ENCODE measurements around the gene SIDT2. TPM values are rescaled to one million over a fixed set of nuclear protein-coding genes. Genes with fewer than 3 reads are reported as not detected.
A peak's percentile ranks its signal among the peaks of the same experiment; 100 is the strongest.

The SIDT2 gene
- total RNA-seq, 2 experiments from 2014 or later = 18.3 to 37.7 TPM

DNA sequence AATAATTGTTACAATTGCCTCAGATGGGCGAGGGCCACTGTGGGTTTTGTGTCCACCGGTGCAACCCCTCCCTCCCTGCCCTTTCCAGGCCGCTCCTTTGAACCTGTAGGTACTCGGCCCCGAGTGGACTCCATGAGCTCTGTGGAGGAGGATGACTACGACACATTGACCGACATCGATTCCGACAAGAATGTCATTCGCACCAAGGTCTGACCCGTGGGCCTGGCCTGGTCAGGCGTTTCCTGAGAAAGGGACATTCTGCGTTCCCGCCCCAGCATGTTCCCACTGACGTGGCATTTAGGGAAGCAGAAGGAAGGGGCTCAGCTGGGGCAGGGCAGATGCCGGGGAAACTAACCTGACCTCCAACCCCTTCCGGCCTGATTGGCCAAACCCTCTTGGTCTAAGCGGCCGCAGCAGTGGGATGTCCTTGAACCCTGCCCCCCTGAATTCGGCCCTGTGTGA lies 10.1 kb downstream of the SIDT2 start:
- no TSS peak for BruUV-seq (replicated peaks)
- no peak overlapping the region for H3K4me3 ChIP-seq (ENCODE audit: low read depth, low read length, poor library complexity, severe bottlenecking)
- intact Hi-C loops (cut with micrococcal nuclease; ENCODE audit: unreplicated experiment) = no loop called here

DNA sequence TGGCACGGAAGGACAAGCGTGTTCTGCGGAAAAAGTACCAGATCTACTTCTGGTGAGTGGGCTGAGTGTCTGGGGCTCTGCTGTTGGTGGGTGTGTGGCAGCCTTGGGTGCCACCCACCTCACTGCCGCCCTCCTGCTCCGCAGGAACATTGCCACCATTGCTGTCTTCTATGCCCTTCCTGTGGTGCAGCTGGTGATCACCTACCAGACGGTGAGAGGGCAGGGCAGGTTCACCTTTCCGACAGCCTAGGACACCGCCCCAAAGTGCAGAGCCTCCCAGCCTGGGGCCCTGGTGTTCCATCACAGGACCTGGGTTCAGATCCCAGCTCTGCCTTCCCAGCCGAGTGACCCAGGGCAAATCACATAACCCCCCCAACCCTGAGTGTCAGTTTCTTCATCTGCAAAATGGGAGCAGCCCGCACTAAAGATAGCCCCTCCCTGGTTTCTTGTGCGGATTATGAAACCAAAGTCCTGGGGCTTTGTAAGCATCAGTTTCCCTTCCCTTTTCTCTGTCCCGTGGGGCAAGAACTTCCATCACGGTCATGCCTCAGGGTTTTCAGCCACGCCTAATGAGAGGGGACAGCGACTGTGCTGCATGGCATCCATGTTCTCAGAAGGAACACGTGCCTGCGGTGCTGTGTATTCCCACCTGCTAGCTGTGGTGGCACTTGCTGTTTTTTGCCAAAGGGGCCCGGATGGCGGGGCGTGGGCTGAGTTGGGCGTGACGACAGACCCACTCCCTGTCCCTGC lies 10.8 kb downstream of the SIDT2 start:
- Histone ChIP-seq H3K9me3 (ENCODE audit: low read length) (no peaks in the 10 kb centered on the region), H2AFZ (ENCODE audit: low read length) (peak overlapping the region; percentile 54; the same call in 1 of the 2 replicates), H3K36me3 (ENCODE audit: insufficient read depth, low read length) (peaks cover 35% of the 10 kb centered on the region; the same call in 1 of the 2 replicates), H3K9me2 (ENCODE audit: insufficient read depth, low read length) (no peaks in the 10 kb centered on the region), H3K79me2 (ENCODE audit: insufficient read depth, low read depth, low read length) (no peaks in the 10 kb centered on the region), H3K4me3 (ENCODE audit: low read depth, low read length, poor library complexity, severe bottlenecking) (peak overlapping the region; percentile 7), H4K20me1 (ENCODE audit: insufficient read depth, low read length) (no peaks in the 10 kb centered on the region), H3K4me2 (ENCODE audit: low read length) (peak overlapping the region; percentile 56), H3K27ac (ENCODE audit: low read depth, low read length, poor library complexity, severe bottlenecking) (peak overlapping the region; percentile 44), H3K4me1 (ENCODE audit: insufficient read depth, low read length, poor library complexity, severe bottlenecking) (peaks cover 37% of the 10 kb centered on the region)
- POLR2A ChIA-PET = no interaction called here
- no TSS peak for BruUV-seq (replicated peaks)
- TF ChIP-seq, protein P1, sequence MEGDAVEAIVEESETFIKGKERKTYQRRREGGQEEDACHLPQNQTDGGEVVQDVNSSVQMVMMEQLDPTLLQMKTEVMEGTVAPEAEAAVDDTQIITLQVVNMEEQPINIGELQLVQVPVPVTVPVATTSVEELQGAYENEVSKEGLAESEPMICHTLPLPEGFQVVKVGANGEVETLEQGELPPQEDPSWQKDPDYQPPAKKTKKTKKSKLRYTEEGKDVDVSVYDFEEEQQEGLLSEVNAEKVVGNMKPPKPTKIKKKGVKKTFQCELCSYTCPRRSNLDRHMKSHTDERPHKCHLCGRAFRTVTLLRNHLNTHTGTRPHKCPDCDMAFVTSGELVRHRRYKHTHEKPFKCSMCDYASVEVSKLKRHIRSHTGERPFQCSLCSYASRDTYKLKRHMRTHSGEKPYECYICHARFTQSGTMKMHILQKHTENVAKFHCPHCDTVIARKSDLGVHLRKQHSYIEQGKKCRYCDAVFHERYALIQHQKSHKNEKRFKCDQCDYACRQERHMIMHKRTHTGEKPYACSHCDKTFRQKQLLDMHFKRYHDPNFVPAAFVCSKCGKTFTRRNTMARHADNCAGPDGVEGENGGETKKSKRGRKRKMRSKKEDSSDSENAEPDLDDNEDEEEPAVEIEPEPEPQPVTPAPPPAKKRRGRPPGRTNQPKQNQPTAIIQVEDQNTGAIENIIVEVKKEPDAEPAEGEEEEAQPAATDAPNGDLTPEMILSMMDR (conservative IDR thresholded peaks at IDR 0.05; ENCODE audit: low read length) = no peak
- no peak for TF ChIP-seq EZH2phosphoT487 (IDR thresholded peaks at IDR 0.05; ENCODE audit: borderline replicate concordance, low read depth, low read length)
- intact Hi-C loops (cut with micrococcal nuclease; ENCODE audit: unreplicated experiment) = no loop called here
- DNase-seq (ENCODE audit: low spot score) = peak; percentile 76
- CTCF ChIA-PET (ENCODE audit: unreplicated experiment) = interaction anchor here (0.6 kb wide), 1 partner anchor 92 kb away, joined by 3 read pairs; no protein-coding TSS in a partner anchor

More for the DNA sequence above, 10.1 kb downstream of the SIDT2 start:
- POLR2A ChIA-PET = interaction anchor here (0.6 kb wide), 1 partner anchor 376 kb away, joined by 3 read pairs; no protein-coding TSS in a partner anchor
- Histone ChIP-seq H3K9me3 (ENCODE audit: low read length) (no peaks in the 10 kb centered on the region), H3K9me2 (ENCODE audit: insufficient read depth, low read length) (no peaks in the 10 kb centered on the region), H3K4me2 (ENCODE audit: low read length) (peak overlapping the region; percentile 56; the same call in 1 of the 2 replicates), H2AFZ (ENCODE audit: low read length) (no peak overlapping the region), H3K36me3 (ENCODE audit: insufficient read depth, low read length) (peaks cover 41% of the 10 kb centered on the region; the same call in 1 of the 2 replicates), H3K79me2 (ENCODE audit: insufficient read depth, low read depth, low read length) (no peaks in the 10 kb centered on the region), H3K27ac (ENCODE audit: low read depth, low read length, poor library complexity, severe bottlenecking) (peak overlapping the region; percentile 44), H3K4me1 (ENCODE audit: insufficient read depth, low read length, poor library complexity, severe bottlenecking) (peaks cover 37% of the 10 kb centered on the region), H4K20me1 (ENCODE audit: insufficient read depth, low read length) (no peaks in the 10 kb centered on the region)
- CTCF ChIA-PET (ENCODE audit: unreplicated experiment) = interaction anchor here (0.6 kb wide), 1 partner anchor 92 kb away, joined by 3 read pairs; no protein-coding TSS in a partner anchor
- DNase-seq (ENCODE audit: low spot score) = no peak
- TF ChIP-seq, protein P1 (conservative IDR thresholded peaks at IDR 0.05; ENCODE audit: low read length) = no peak
- TF ChIP-seq EZH2phosphoT487 (IDR thresholded peaks at IDR 0.05; ENCODE audit: borderline replicate concordance, low read depth, low read length) = no peak

Measured in OCI-LY7 (cell line).